ENCODE measurements around the gene CALN1.
"Not testable (repeated sequence)": the region's sequence is repeated elsewhere in the genome, so short reads cannot be mapped to it uniquely, and the experiment has no call there.

CALN1 gene

GRCh38 chr7:71868797-71869196, 543.3 kb downstream of the CALN1 start:
- DNase-seq (ENCODE audit: low read depth in 2 of 2): no peak

GRCh38 chr7:71867626-71868025, 544.5 kb downstream of the CALN1 start:
- DNase-seq (ENCODE audit: low read depth in 2 of 2): no peak

- DNase-seq (ENCODE audit: low read depth in 2 of 2): no peak
Observed at GRCh38 chr7:71865172-71865571, 547.0 kb downstream of the CALN1 start.

GRCh38 chr7:71864130-71864529, 548.0 kb downstream of the CALN1 start:
- DNase-seq (ENCODE audit: low read depth in 2 of 2): no peak

GRCh38 chr7:71860572-71860971, 551.6 kb downstream of the CALN1 start:
- no peak for DNase-seq (ENCODE audit: low read depth in 2 of 2)

- no peak for DNase-seq (ENCODE audit: low read depth in 2 of 2)
Observed at GRCh38 chr7:71857338-71857737, 554.8 kb downstream of the CALN1 start.

- no peak for DNase-seq (ENCODE audit: low read depth in 2 of 2)
Observed at GRCh38 chr7:71854546-71855397, 557.4 kb downstream of the CALN1 start.

GRCh38 chr7:71851776-71852498, 560.2 kb downstream of the CALN1 start:
- DNase-seq (ENCODE audit: low read depth in 2 of 2): no peak

- DNase-seq (ENCODE audit: low read depth in 2 of 2): no peak
Observed at GRCh38 chr7:71846160-71846559, 566.0 kb downstream of the CALN1 start.

GRCh38 chr7:71843676-71844075, 568.5 kb downstream of the CALN1 start:
- no peak for DNase-seq (ENCODE audit: low read depth in 2 of 2)

- no peak for DNase-seq (ENCODE audit: low read depth in 2 of 2)
Observed at GRCh38 chr7:71842786-71843185, 569.4 kb downstream of the CALN1 start.

- DNase-seq (ENCODE audit: low read depth in 2 of 2): no peak
Observed at GRCh38 chr7:71842381-71842780, 569.8 kb downstream of the CALN1 start.

GRCh38 chr7:71835056-71835455, 577.1 kb downstream of the CALN1 start:
- no peak for DNase-seq (ENCODE audit: low read depth in 2 of 2)

GRCh38 chr7:71829515-71829914, 582.6 kb downstream of the CALN1 start:
- no peak for DNase-seq (ENCODE audit: low read depth in 2 of 2)

- DNase-seq (ENCODE audit: low read depth in 2 of 2): no peak
Observed at GRCh38 chr7:71828361-71828760, 583.8 kb downstream of the CALN1 start.

- no peak for DNase-seq (ENCODE audit: low read depth in 2 of 2)
Observed at GRCh38 chr7:71826141-71826540, 586.0 kb downstream of the CALN1 start.

GRCh38 chr7:71824006-71824760, 588.0 kb downstream of the CALN1 start:
- DNase-seq (ENCODE audit: low read depth in 2 of 2): no peak

- not testable (repeated sequence) for DNase-seq (ENCODE audit: low read depth in 2 of 2)
Observed at GRCh38 chr7:71822406-71822805, 589.7 kb downstream of the CALN1 start.

GRCh38 chr7:71817916-71818315, 594.2 kb downstream of the CALN1 start:
- no peak for DNase-seq (ENCODE audit: low read depth in 2 of 2)

GRCh38 chr7:71808115-71808514, 604.0 kb downstream of the CALN1 start:
- no peak for DNase-seq (ENCODE audit: low read depth in 2 of 2)

GRCh38 chr7:71804256-71804655, 607.9 kb downstream of the CALN1 start:
- DNase-seq (ENCODE audit: low read depth in 2 of 2): no peak

GRCh38 chr7:71801976-71802375, 610.2 kb downstream of the CALN1 start:
- DNase-seq (ENCODE audit: low read depth in 2 of 2): no peak
